Right lobe of liver (tissue), 4 donors: ENCODE data around the gene RSAD1.

Source experiments
- POLR2A ChIP-seq: fragments of 450-650 bp; IDR thresholded peaks from one replicate; pipeline ENCODE4 v1.6.1; 2017; ENCODE audit warnings: antibody characterized with exemption, mild to moderate bottlenecking
- TF ChIP-seq, protein P1 (sequence below), 4 donors: fragments of 200-600 bp in 3 of 4; fragments of 450-650 bp in 1 of 4; IDR thresholded peaks; one replicate each; pipeline versions ENCODE4 v1.5.1 to v1.8.0; 2016 to 2022; ENCODE audit warnings: antibody characterized with exemption in 4 of 4, mild to moderate bottlenecking in 2 of 4
- donor health status: DM: no; HTN: no; CAD: no.
- donor health status: DM: no; HTN: no; CAD: no.
- donor health status: DM: no; HTN: yes; CAD: no.

DNA sequence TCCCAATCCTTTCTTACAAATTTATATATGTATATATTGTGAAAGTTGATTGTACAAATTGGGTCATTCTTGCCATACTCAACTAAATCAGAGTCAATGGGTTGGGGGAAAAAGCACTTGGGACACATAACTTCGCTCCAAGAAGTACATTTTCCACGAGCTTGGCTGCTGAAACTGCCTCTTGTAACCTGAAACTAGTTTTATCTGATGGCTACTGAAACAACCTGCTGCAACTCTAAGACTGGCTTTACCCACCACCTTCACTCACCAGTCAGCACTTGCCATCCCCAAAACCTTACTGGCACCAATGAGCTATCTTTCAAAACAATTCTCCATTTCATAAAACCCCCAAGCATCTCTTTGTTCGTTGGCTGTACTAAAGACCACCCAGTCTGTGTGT, 15.1 kb downstream of the RSAD1 start:
- TF ChIP-seq, protein P1, sequence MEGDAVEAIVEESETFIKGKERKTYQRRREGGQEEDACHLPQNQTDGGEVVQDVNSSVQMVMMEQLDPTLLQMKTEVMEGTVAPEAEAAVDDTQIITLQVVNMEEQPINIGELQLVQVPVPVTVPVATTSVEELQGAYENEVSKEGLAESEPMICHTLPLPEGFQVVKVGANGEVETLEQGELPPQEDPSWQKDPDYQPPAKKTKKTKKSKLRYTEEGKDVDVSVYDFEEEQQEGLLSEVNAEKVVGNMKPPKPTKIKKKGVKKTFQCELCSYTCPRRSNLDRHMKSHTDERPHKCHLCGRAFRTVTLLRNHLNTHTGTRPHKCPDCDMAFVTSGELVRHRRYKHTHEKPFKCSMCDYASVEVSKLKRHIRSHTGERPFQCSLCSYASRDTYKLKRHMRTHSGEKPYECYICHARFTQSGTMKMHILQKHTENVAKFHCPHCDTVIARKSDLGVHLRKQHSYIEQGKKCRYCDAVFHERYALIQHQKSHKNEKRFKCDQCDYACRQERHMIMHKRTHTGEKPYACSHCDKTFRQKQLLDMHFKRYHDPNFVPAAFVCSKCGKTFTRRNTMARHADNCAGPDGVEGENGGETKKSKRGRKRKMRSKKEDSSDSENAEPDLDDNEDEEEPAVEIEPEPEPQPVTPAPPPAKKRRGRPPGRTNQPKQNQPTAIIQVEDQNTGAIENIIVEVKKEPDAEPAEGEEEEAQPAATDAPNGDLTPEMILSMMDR (IDR thresholded peaks at IDR 0.05), result no peak
- TF ChIP-seq POLR2A, result no peak
